GM19463 (cell line): Measurements from ENCODE around the gene PREX1.
"Not testable (repeated sequence)": the region's sequence is repeated elsewhere in the genome, so short reads cannot be mapped to it uniquely, and the experiment has no call there.

Experiments used
- ATAC-seq: cut with Tn5 transposase; IDR thresholded peaks from one replicate; pipeline ENCODE4 v1.9.1; 2021; ENCODE audit warnings: mild to moderate bottlenecking, moderate library complexity; ENCODE audit not compliant: unreplicated experiment

The PREX1 gene

GRCh38 chr20:48812600-48813445 lies 15.0 kb downstream of the PREX1 start:
- no peak for ATAC-seq

DNA sequence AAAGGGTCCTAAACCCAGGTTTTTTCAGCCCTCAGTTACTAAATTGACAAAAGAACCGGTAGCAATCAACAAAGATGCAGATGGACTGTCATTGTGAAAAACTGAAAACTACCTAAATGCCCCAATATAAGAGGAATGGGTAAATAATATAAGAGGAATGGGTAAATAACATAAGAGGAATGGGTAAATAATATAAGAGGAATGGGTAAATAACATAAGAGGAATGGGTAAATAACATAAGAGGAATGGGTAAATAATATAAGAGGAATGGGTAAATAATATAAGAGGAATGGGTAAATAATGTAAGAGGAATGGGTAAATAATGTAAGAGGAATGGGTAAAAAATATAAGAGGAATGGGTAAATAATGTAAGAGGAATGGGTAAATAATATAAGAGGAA lies 15.7 kb downstream of the PREX1 start:
- ATAC-seq: not testable (repeated sequence)

DNA sequence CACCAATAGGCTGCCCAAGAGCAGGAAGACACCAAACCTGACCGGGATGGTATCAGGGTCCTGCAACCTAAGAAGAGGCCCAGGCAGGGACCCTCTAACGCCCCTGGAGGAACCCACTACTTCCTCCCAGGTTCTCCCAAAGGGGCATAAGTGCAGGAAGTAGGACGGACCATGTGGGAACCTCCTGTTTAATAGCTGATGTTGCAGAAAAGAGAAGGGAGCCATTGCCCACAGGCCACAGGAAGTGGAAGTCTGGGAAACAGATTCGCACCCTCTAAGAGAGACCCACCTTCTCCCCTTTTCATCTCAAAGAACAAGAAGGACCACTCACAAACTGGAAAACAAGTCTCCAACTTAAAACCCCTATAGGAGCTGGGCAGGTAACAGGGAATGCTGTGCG lies 18.1 kb downstream of the PREX1 start:
- ATAC-seq: no peak

DNA sequence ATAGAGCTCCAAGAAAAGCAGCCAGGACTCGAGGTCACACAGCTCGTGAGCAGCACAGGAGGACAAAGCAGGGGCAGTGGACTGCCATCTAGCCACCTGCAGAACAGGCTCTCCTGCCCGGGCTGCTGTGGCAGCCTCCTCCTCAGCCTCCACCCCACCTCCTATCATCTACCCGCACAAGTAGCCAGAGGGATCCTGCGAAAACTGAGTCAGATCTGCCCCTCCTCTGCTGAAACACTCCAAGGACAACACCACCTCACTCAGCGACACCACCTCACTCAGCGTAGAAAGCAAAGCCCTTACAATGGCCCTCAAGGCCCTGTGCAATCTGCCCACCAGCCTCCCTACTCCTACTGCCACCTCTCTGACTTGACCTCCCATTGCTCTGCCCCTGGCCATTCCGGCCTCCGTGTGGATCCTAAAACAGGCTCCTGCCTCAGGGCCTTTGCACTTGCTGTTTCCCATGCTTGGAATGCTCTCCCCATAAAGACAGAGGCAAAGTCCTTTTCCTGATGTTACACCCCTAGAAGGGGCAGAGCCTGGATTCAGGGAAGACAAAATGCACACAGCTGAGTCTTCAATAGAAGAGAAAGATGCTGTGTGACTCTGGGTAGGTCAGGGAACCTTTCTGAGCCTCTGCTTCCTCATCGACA lies 19.3 kb downstream of the PREX1 start:
- no peak for ATAC-seq

- ATAC-seq: no peak
Observed at GRCh38 chr20:48807586-48808381, 20.0 kb downstream of the PREX1 start.

GRCh38 chr20:48807051-48807450 lies 20.7 kb downstream of the PREX1 start:
- no peak for ATAC-seq

GRCh38 chr20:48805716-48806115 lies 22.1 kb downstream of the PREX1 start:
- ATAC-seq: no peak

GRCh38 chr20:48805286-48805685 lies 22.5 kb downstream of the PREX1 start:
- ATAC-seq: no peak

GRCh38 chr20:48804300-48804980 lies 23.4 kb downstream of the PREX1 start:
- ATAC-seq: no peak

DNA sequence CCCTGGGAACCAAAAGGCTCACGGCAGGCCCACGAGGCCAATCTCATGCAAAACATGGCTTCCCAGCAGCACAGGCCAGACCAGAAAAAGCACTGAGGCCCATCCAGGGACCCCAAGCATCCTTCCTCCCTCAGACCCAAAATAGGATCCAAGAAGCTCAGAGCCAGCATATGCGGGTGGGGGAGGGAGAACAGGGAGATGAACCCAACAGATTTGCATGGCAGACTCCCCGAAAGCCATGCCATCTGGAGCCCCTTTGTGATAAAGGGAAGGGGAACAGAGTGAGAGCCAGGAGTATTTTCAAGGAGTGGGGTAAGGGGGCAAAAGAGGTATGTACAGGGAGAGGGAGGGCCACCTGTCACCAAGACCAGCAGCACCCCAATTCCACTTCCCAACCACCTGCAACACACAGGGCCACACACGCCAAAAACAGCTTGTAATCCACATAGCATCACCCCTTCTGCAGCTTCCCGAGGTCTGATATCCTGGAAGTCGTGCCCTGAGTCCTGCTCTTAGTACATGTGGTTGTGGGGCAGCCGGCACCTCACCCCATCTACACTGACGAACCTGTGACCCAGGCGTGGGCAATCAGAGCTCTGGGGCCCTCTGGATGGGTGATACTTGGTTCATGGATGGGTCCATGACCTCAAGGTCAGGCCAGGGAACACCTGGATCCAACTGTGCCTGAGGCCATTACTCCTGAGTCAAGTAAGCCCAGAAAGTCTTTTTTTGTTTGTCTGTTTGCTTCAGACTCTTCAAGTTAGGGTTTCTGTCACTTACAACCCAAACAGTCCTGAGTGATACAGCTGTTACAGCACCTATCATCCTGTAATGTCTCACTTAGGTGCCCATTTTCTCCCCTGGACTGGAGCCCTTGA lies 24.4 kb downstream of the PREX1 start:
- ATAC-seq: no peak

- ATAC-seq: no peak
Observed at GRCh38 chr20:48802647-48803046, 25.2 kb downstream of the PREX1 start.

GRCh38 chr20:48802216-48802615 lies 25.6 kb downstream of the PREX1 start:
- ATAC-seq: no peak

GRCh38 chr20:48801197-48801596 lies 26.6 kb downstream of the PREX1 start:
- no peak for ATAC-seq

GRCh38 chr20:48800177-48800576 lies 27.6 kb downstream of the PREX1 start:
- ATAC-seq: no peak

GRCh38 chr20:48799328-48800105 lies 28.3 kb downstream of the PREX1 start:
- ATAC-seq: no peak

- ATAC-seq: no peak
Observed at GRCh38 chr20:48797850-48798747, 29.7 kb downstream of the PREX1 start.

- no peak for ATAC-seq
Observed at GRCh38 chr20:48797275-48797825, 30.4 kb downstream of the PREX1 start.

- no peak for ATAC-seq
Observed at GRCh38 chr20:48795732-48796131, 32.1 kb downstream of the PREX1 start.
